ENCODE results near the gene HTR3E.
"Not testable (repeated sequence)": the region's sequence is repeated elsewhere in the genome, so short reads cannot be mapped to it uniquely, and the experiment has no call there.

The HTR3E gene

DNA sequence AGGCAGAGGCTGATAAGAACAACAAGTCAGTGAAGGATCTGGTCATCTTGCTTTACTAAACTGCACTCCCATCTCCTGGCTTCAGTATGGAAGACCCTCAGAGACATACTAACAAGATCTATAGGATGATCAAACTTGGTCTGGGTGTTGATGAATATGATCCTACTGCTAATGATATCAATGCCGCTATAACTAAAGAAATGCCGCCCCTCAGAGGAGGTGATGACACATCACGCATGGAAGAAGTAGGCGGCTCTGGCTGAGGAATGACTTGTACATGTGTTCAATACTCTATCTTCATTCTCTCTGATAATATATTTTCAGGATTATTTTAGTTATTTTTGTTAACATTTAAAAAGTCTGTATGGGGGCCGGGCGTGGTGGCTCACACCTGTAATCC lies 20.8 kb downstream of the HTR3E start:
- DNase-seq = peak in 1 of 3 donors; percentile 29

DNA sequence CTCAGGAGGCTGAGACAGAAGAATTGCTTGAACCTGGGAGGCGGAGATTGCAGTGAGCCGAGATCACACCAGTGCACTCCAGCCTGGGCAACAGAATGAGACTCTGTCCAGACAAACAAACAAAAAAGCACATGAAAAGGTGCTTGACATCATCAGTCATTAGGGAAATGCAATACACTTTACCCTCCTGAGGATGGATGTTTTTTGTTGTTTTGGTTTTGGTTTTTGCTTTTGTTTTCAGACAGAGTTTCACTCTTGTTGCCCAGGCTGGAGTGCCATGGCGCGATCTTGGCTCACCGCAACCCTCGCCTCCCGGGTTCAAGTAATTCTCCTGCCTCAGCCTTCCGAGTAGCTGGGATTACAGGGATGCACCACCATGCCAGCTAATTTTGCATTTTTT lies 24.2 kb downstream of the HTR3E start:
- not testable (repeated sequence) for DNase-seq

GRCh38 chr3:184126006-184126405 lies 29.1 kb downstream of the HTR3E start:
- DNase-seq = no peak

GRCh38 chr3:184129012-184129411 lies 32.1 kb downstream of the HTR3E start:
- peak; percentile 46 to 65 (median 47) for DNase-seq

DNA sequence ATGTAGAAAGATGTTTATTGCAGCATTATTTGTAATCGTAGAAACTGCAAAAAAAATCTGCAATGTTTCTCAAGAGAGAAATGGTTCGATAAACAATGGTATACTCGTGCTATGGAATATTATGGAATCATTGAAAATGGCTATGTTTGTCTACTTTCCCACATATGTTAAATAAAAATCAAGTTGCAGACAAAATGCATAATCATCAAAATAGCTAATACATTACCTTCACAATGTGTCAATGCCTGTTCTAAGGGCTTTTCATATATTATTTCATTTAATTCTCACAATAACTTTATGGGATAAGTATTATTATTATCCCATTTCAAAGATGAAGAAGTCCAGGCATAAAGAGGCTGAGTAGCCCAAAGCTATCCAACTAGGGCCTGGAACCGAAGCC lies 36.1 kb downstream of the HTR3E start:
- DNase-seq = no peak

DNA sequence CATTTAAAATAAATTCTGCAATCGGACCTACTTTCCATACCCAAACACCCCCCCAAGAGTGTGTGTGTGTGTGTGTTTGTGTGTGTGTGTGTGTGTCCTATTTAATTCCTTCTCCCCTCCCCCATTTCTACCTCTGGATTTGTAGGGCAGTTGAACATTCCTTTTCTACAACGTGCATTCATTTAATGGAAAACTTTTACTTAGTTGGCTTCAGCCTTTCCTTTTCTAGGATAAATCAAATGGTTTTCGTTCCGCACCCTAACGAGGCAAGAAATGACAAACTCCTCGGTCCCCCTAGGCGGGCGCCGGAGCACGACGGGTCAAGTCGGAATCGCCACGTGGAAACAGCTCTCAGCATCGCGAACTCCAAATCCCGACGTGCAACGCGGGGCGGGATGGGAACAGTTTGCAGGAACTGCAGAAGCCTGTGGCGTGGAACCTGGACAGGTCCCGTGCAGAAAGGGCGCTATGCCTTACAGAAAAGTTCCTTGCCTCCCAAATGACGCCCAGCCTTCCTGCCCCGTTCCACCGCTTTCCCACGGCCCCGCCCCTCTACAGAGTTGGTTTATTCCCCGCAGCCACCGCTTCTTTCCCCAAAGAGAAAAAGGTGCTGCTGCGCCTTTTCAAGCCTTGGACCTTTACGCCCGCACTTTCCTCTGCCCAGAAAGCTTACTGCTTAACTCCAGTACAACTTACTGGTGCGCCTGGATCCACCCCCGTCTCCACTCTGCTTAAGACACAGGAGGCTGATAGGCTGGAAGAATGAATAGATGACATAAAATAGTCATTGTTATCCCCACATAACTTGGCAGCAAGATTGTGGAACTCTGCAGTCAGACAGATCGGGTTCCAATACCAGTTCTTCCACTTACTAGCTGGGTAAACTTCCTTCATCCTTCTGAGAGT lies 37.2 kb downstream of the HTR3E start:
- peak; percentile 83 to 88 (median 84) for DNase-seq

GRCh38 chr3:184134746-184135148 lies 37.9 kb downstream of the HTR3E start:
- DNase-seq = peak in 2 of 3 donors; percentile 22 to 26

- peak; percentile 95 to 96 (median 96) for DNase-seq
Observed at GRCh38 chr3:184135149-184135910, 38.5 kb downstream of the HTR3E start, which contains the start of gene EIF2B5. TSS of gene EIF2B5 (plus strand) at chr3:184135358. CDS start at chr3:184135386, 28 bp downstream.

DNA sequence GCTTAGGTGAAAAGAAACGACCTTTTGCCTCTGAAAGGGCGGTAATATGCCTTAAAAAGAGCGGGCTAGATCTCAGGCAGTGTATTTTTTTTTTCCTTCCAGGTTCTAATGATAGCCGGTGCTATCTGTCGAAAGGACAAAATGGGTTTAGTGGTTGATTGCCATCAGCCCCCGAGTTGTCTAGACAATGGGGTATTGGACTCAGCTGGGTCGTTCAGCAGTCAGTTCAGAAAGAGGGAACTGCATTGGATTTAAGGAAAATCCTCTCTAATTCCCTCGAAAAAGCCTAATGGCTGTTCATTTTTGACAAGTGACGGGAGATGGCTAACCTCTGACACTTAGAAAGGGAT lies 39.0 kb downstream of the HTR3E start:
- DNase-seq = no peak

- DNase-seq = no peak
Observed at GRCh38 chr3:184140436-184140835, 43.6 kb downstream of the HTR3E start.

DNA sequence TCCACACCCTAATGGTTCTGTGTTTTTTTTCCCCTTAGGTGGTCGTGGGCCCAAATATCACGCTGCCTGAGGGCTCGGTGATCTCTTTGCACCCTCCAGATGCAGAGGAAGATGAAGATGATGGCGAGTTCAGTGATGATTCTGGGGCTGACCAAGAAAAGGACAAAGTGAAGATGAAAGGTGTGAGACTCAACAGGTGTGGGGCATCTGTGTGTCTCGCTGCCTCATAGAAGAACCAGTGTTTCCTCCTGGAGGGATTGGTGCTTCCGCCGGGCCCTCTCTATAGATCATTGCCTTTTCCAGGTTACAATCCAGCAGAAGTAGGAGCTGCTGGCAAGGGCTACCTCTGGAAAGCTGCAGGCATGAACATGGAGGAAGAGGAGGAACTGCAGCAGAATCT lies 45.3 kb downstream of the HTR3E start:
- no peak for DNase-seq

DNA sequence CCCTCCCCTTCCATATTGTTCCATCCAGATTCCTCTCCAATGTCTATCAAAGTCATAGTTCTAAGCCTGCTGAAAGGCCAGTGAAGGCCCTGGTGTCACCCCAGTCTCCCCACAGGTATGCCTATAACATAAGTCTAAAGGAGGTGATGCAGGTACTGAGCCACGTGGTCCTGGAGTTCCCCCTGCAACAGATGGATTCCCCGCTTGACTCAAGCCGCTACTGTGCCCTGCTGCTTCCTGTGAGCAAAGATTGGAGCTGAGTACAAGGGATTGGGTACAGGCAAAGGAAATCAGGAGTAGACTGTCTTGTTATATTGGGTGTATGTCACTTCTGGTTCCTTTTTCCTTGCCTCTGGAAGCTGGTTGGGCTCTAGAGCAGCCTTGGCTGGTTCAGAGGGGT lies 46.5 kb downstream of the HTR3E start:
- DNase-seq = no peak

- no peak for DNase-seq
Observed at GRCh38 chr3:184144505-184144904, 47.6 kb downstream of the HTR3E start.

DNA sequence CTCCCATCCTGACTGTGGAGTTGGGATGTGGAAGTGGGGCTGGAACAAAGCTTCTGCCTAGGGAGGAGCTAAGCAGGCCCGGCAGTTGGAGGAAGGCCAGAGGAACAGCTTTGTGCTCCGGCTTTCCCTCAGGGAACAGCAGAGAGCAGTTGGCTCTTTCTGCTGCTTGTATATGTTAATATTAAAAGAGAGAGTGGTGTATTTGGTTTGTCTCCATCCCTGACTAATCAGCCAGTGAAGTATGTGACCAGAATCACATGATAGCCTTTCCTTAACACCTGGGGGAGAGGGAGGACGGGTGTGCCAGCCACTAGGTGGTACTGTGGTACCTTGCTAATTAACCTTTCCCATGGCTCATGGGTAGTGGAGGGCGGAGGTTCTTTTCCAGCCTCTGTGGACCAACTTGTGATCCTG lies 48.3 kb downstream of the HTR3E start:
- peak in 2 of 3 donors; percentile 29 to 51 for DNase-seq

GRCh38 chr3:184145751-184146270 lies 48.9 kb downstream of the HTR3E start:
- no peak for DNase-seq

GRCh38 chr3:184148076-184148475 lies 51.2 kb downstream of the HTR3E start:
- peak; percentile 88 to 96 (median 94) for DNase-seq

- DNase-seq = no peak
Observed at GRCh38 chr3:184149123-184149522, 52.3 kb downstream of the HTR3E start.

- DNase-seq = not testable (repeated sequence)
Observed at GRCh38 chr3:184149770-184150169, 52.9 kb downstream of the HTR3E start.

DNA sequence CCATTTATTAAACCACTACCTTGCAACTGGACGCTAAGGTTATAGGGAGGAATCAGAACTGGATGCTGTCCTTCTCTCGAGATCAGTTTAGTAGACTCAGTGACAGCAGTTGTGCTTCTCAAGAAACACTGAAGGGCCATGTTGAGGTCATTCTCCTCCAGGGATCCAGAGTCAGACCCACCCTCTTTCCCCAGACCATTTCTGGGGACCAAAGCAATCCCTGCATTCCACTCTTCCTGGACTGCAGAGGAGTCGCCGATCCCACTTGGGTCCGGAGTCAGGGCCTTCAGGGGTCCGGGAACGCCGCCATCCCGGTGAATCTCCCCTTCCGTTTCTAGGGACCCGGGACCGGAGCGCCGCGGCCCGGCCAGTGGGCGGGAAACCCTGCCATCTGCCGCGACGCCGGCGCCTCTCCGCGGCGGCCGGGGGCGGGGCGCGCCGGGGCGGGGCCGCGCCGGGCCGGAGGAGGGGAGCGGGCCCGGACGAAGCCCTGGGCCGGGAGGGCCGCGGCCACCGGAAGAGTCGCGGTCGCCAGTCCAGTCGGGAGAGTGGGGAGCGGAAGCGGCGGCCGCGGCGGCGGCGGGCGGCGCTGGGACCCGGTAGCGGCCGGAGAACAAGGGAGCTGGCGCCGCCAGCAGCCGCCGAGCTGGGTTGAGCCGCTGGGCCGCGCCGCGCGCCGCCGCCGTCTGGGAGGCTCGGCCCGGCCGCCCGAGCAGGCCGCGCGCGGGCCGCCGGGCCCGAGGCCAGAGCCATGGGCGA lies 58.2 kb downstream of the HTR3E start, which contains the start of gene DVL3:
TSS of gene DVL3 (plus strand) at position 493 of the 759 bp plus-strand sequence. CDS start at position 752, 259 bp downstream.
- peak; percentile 71 to 93 (median 80) for DNase-seq

GRCh38 chr3:184155644-184156521 lies 59.0 kb downstream of the HTR3E start:
- DNase-seq = peak; percentile 58 to 73 (median 60)

- peak in 1 of 3 donors; percentile 53 for DNase-seq
Observed at GRCh38 chr3:184156522-184156955, 59.7 kb downstream of the HTR3E start.
